Calu3 (cell line): ENCODE measurements around the gene KCNK4. TPM values are rescaled to one million over a fixed set of nuclear protein-coding genes. Genes with fewer than 3 reads are reported as not detected.

ENCODE experiments used
- BruUV-seq: library from RNA; stranded (reverse); fragments of 400-500 nt; replicated peaks from 2 replicates; lab custom pipeline; 2021; lab: Mats Ljungman, UMichigan
- CTCF ChIA-PET: fragments of 300-600 bp; sonication (Branson Sonifier 250); formaldehyde crosslinking; loops from one replicate; lab custom pipeline; 2022; ENCODE audit warnings: antibody characterized with exemption; lab: Charles Lee
- DNase-seq: peaks from one replicate; pipeline ENCODE4 v3.0.0; 2022
- H3K27ac Mint-ChIP-seq: one replicate; pipeline ENCODE4 v1.8.0; 2022; ENCODE audit warnings: mixed read lengths; ENCODE audit not compliant: unreplicated experiment
- H3K27me3 Mint-ChIP-seq: one replicate; pipeline ENCODE4 v1.8.0; 2022; ENCODE audit warnings: mixed read lengths; ENCODE audit not compliant: unreplicated experiment
- H3K36me3 Mint-ChIP-seq: one replicate; pipeline ENCODE4 v1.8.0; 2022; ENCODE audit warnings: mild to moderate bottlenecking, moderate library complexity, mixed read lengths; ENCODE audit not compliant: insufficient read depth, unreplicated experiment
- H3K4me1 Mint-ChIP-seq: one replicate; pipeline ENCODE4 v1.8.0; 2022; ENCODE audit warnings: mild to moderate bottlenecking, low read depth, mixed read lengths; ENCODE audit not compliant: unreplicated experiment
- H3K4me3 Mint-ChIP-seq: one replicate; pipeline ENCODE4 v1.8.0; 2022; ENCODE audit warnings: mild to moderate bottlenecking, low read depth, moderate library complexity, mixed read lengths; ENCODE audit not compliant: unreplicated experiment
- H3K9me3 Mint-ChIP-seq: one replicate; pipeline ENCODE4 v1.8.0; 2022; ENCODE audit warnings: low read depth, mixed read lengths; ENCODE audit not compliant: unreplicated experiment
- CTCF ChIP-seq: fragments of 200-600 bp; IDR thresholded peaks from one replicate; pipeline ENCODE4 v1.8.0; 2022; ENCODE audit warnings: antibody characterized with exemption; ENCODE audit not compliant: unreplicated experiment
- intact Hi-C: fragments of 100-400 bp; cut with micrococcal nuclease; formaldehyde crosslinking; loops from one replicate; pipeline ENCODE4 v1.10.0; 2022; ENCODE audit not compliant: unreplicated experiment
- total RNA-seq: library from RNA; stranded (reverse); gene quantifications from 2 replicates; pipeline ENCODE4 v1.2.3, GENCODE V29; 2022

Gene KCNK4
- total RNA-seq, 1 experiment from 2014 or later = not detected

GRCh38 chr11:64318766-64319761, 28.0 kb downstream of the KCNK4 start:
- Mint-ChIP-seq H3K27ac (peak overlapping the region; percentile 99), H3K36me3 (peaks cover 82% of the 10 kb centered on the region), H3K4me3 (peak overlapping the region; percentile 98), H3K9me3 (no peaks in the 10 kb centered on the region), H3K4me1 (peaks cover 27% of the 10 kb centered on the region), H3K27me3 (no peaks in the 10 kb centered on the region)
- intact Hi-C loops = no loop called here
- no peak for DNase-seq
- no peak for TF ChIP-seq CTCF
- CTCF ChIA-PET = interaction anchor here (0.6 to 3.7 kb wide), 4 partner anchors 13 to 34 kb away, joined by 3 to 168 read pairs (median 42); no protein-coding TSS in a partner anchor
- BruUV-seq = TSS peak; percentile 43

DNA sequence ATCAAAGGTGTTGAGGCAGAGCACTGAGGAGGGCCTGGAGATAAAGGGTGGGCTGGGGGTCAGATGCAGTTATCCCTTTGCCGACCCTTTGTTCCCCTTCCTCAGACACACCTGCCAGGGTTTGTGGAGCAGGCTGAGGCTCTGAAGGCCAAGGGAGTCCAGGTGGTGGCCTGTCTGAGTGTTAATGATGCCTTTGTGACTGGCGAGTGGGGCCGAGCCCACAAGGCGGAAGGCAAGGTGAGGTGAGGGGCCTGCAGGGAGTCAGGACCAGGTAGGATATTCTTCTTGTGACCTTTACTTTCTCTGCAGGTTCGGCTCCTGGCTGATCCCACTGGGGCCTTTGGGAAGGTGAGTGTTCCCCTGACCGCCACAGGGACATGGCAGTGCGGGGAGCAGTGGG, 29.5 kb downstream of the KCNK4 start:
- no peak overlapping the region for H3K4me3 Mint-ChIP-seq
- intact Hi-C loops = no loop called here
- peaks cover 27% of the 10 kb centered on the region for H3K4me1 Mint-ChIP-seq
- CTCF ChIA-PET = no interaction called here
- H3K9me3 Mint-ChIP-seq = no peaks in the 10 kb centered on the region
- no peak overlapping the region for H3K27ac Mint-ChIP-seq
- H3K36me3 Mint-ChIP-seq = peaks cover 70% of the 10 kb centered on the region
- no peak for TF ChIP-seq CTCF
- H3K27me3 Mint-ChIP-seq = no peaks in the 10 kb centered on the region
- BruUV-seq = no TSS peak
- no peak for DNase-seq

- H3K36me3 Mint-ChIP-seq = peaks cover 68% of the 10 kb centered on the region
- H3K27ac Mint-ChIP-seq = no peak overlapping the region
- no peak for DNase-seq
- H3K27me3 Mint-ChIP-seq = no peaks in the 10 kb centered on the region
- intact Hi-C loops = no loop called here
- H3K4me1 Mint-ChIP-seq = peaks cover 27% of the 10 kb centered on the region
- CTCF ChIA-PET = no interaction called here
- TF ChIP-seq CTCF = no peak
- H3K9me3 Mint-ChIP-seq = no peaks in the 10 kb centered on the region
- no TSS peak for BruUV-seq
- no peak overlapping the region for H3K4me3 Mint-ChIP-seq
Observed at GRCh38 chr11:64321026-64321425, 29.9 kb downstream of the KCNK4 start.

- peaks cover 62% of the 10 kb centered on the region for H3K36me3 Mint-ChIP-seq
- H3K27ac Mint-ChIP-seq = peak overlapping the region; percentile 7
- no TSS peak for BruUV-seq
- TF ChIP-seq CTCF = no peak
- H3K4me1 Mint-ChIP-seq = peaks cover 27% of the 10 kb centered on the region
- no peaks in the 10 kb centered on the region for H3K27me3 Mint-ChIP-seq
- intact Hi-C loops = no loop called here
- H3K4me3 Mint-ChIP-seq = no peak overlapping the region
- CTCF ChIA-PET = no interaction called here
- DNase-seq = no peak
- no peaks in the 10 kb centered on the region for H3K9me3 Mint-ChIP-seq
Observed at GRCh38 chr11:64321533-64321932, 30.4 kb downstream of the KCNK4 start.
